HuH-7 (cell line): Measurements from ENCODE around the gene IL17RE.

Experiments used
- DNase-seq: peaks from one replicate; pipeline ENCODE4 v3.0.0; 2011; ENCODE audit warnings: low spot score

The IL17RE gene

GRCh38 chr3:9955611-9956352 is 53.1 kb downstream of the IL17RE start:
- no peak for DNase-seq

GRCh38 chr3:9957214-9957613 is 54.6 kb downstream of the IL17RE start:
- DNase-seq, result no peak

- DNase-seq, result no peak
Observed at GRCh38 chr3:9965200-9965875, 62.7 kb downstream of the IL17RE start.
